HepG2 (cell line): ENCODE data around the gene NOTCH2. TPM values are rescaled to one million over a fixed set of nuclear protein-coding genes. Genes with fewer than 3 reads are reported as not detected.
A peak's percentile ranks its signal among the peaks of the same experiment; 100 is the strongest.

Experiments
- ASH2L ChIP-seq: fragments of 300-600, 200-600 bp; sonication (generic); IDR thresholded peaks from 2 replicates; pipeline ENCODE4 v1.7.0; 2017; ENCODE audit warnings: low read depth, mild to moderate bottlenecking, moderate library complexity, mixed read lengths, low read length; ENCODE audit not compliant: insufficient read length
- FOXK2 ChIP-seq: fragments of 450-650 bp; IDR thresholded peaks from 2 replicates; pipeline ENCODE4 v1.6.1; 2016
- GATAD1 ChIP-seq: IDR thresholded peaks from 2 replicates; pipeline ENCODE4 v1.6.1; 2016; ENCODE audit warnings: missing genetic modification reagents, missing compliant biosample characterization
- GATAD2A ChIP-seq: IDR thresholded peaks from 2 replicates; pipeline ENCODE4 v1.6.1; 2016
- GZF1 ChIP-seq: sonication (generic); formaldehyde crosslinking; IDR thresholded peaks from 2 replicates; pipeline ENCODE4 v1.5.1; 2020; ENCODE audit warnings: mild to moderate bottlenecking, missing genetic modification reagents
- HDAC1 ChIP-seq: sonication (generic); formaldehyde crosslinking; IDR thresholded peaks from 2 replicates; pipeline ENCODE4 v1.5.1; 2020; ENCODE audit warnings: mild to moderate bottlenecking, missing genetic modification reagents
- HNRNPL ChIP-seq: fragments of 200-400 bp; formaldehyde crosslinking; IDR thresholded peaks from 2 replicates; pipeline ENCODE4 v1.6.1; 2017; ENCODE audit warnings: mild to moderate bottlenecking, low read depth, low read length
- KDM2A ChIP-seq: sonication (generic); formaldehyde crosslinking; IDR thresholded peaks from 2 replicates; pipeline ENCODE4 v1.4.0; 2020; ENCODE audit warnings: low read depth, missing genetic modification reagents, borderline replicate concordance
- KLF15 ChIP-seq: sonication (generic); formaldehyde crosslinking; IDR thresholded peaks from 2 replicates; pipeline ENCODE4 v1.8.1; 2023; ENCODE audit warnings: borderline replicate concordance, mild to moderate bottlenecking, inconsistent platforms, missing genetic modification reagents, mixed read lengths
- NFKBIZ ChIP-seq: IDR thresholded peaks from 2 replicates; pipeline ENCODE4 v1.6.1; 2018; ENCODE audit warnings: missing genetic modification reagents, missing compliant biosample characterization
- RXRB ChIP-seq: IDR thresholded peaks from 2 replicates; pipeline ENCODE4 v1.6.1; 2016; ENCODE audit warnings: borderline replicate concordance, missing genetic modification reagents, missing compliant biosample characterization
- SAFB2 ChIP-seq: sonication (generic); formaldehyde crosslinking; IDR thresholded peaks from 2 replicates; pipeline ENCODE4 v1.5.1; 2020; ENCODE audit warnings: missing genetic modification reagents, low read depth, mild to moderate bottlenecking, borderline replicate concordance
- SUZ12 ChIP-seq: fragments of 150-350 bp; IDR thresholded peaks from 2 replicates; pipeline ENCODE4 v1.6.1; 2014; ENCODE audit warnings: low read depth, low read length
- ZFP90 ChIP-seq: sonication (generic); formaldehyde crosslinking; IDR thresholded peaks from 2 replicates; pipeline ENCODE4 v1.8.0; 2022; ENCODE audit warnings: missing genetic modification reagents, mild to moderate bottlenecking, inconsistent platforms, borderline replicate concordance
- ZNF350 ChIP-seq: sonication (generic); formaldehyde crosslinking; IDR thresholded peaks from 2 replicates; pipeline ENCODE4 v1.4.0; 2020; ENCODE audit warnings: mild to moderate bottlenecking, low read depth, missing genetic modification reagents, borderline replicate concordance
- ZNF552 ChIP-seq: sonication (generic); formaldehyde crosslinking; IDR thresholded peaks from 2 replicates; pipeline ENCODE4 v1.9.0; 2022; ENCODE audit warnings: missing genetic modification reagents, mild to moderate bottlenecking, borderline replicate concordance
- ZNF569 ChIP-seq: sonication (generic); formaldehyde crosslinking; IDR thresholded peaks from 2 replicates; pipeline ENCODE4 v1.5.0; 2020; ENCODE audit warnings: mild to moderate bottlenecking, missing genetic modification reagents, moderate library complexity, borderline replicate concordance
- ZSCAN20 ChIP-seq: sonication (generic); formaldehyde crosslinking; IDR thresholded peaks from 2 replicates; pipeline ENCODE4 v1.4.0; 2020; ENCODE audit warnings: missing genetic modification reagents, mild to moderate bottlenecking, borderline replicate concordance
- ZSCAN25 ChIP-seq: sonication (generic); formaldehyde crosslinking; IDR thresholded peaks from 2 replicates; pipeline ENCODE4 v1.8.0; 2022; ENCODE audit warnings: mild to moderate bottlenecking, missing genetic modification reagents
- polyA plus RNA-seq, 8 experiments: library from polyadenylated mRNA; depleted of rRNA in 3 of 8; stranded (reverse) in 7 of 8; unstranded in 1 of 8; fragments of >200 nt; fragmentation: Illumina TruSeq in 4 of 8; extraction: Trizol in 4 of 8; gene quantifications; 2 replicates each; pipeline versions ENCODE4 v1.2.1 to v1.2.3, GENCODE V29; 2011 to 2016; ENCODE audit warnings: low read depth in 4 of 8, missing spikeins in 1 of 8, mixed read lengths in 1 of 8; ENCODE audit not compliant: insufficient read depth in 1 of 8
- total RNA-seq, 5 experiments: library from RNA; depleted of rRNA; stranded (reverse); fragments of >200 nt; fragmentation: Illumina TruSeq; extraction: Trizol; gene quantifications; 2 replicates each; pipeline ENCODE4 v1.2.3, GENCODE V29; 2016; ENCODE audit warnings: low read depth in 1 of 5
- TF ChIP-seq, protein P1 (sequence below): sonication (generic); formaldehyde crosslinking; IDR thresholded peaks from 2 replicates; pipeline ENCODE4 v1.4.0; 2020; ENCODE audit warnings: mild to moderate bottlenecking, low read depth, missing genetic modification reagents
- TF ChIP-seq, protein P2 (sequence below): IDR thresholded peaks from 2 replicates; pipeline ENCODE4 v1.6.1; 2016; ENCODE audit warnings: low read depth, control low read depth
- TF ChIP-seq, protein P3 (sequence below): sonication (generic); formaldehyde crosslinking; IDR thresholded peaks from 2 replicates; pipeline ENCODE4 v1.5.0; 2020; ENCODE audit warnings: mild to moderate bottlenecking, missing genetic modification reagents, moderate library complexity
- TF ChIP-seq, protein P4 (sequence below): sonication (generic); formaldehyde crosslinking; IDR thresholded peaks from 2 replicates; pipeline ENCODE4 v1.8.1; 2023; ENCODE audit warnings: mild to moderate bottlenecking, missing genetic modification reagents
- TF ChIP-seq, protein P5 (sequence below): sonication (generic); formaldehyde crosslinking; IDR thresholded peaks from 2 replicates; pipeline ENCODE4 v1.5.1; 2020; ENCODE audit warnings: mild to moderate bottlenecking, missing genetic modification reagents, moderate library complexity

The NOTCH2 gene
- total and polyA plus RNA-seq, 2 of the 13 experiments (the other 11 are each of a cell fraction or from before 2014, with no cell fraction given), result 4.0 to 11.4 TPM

DNA sequence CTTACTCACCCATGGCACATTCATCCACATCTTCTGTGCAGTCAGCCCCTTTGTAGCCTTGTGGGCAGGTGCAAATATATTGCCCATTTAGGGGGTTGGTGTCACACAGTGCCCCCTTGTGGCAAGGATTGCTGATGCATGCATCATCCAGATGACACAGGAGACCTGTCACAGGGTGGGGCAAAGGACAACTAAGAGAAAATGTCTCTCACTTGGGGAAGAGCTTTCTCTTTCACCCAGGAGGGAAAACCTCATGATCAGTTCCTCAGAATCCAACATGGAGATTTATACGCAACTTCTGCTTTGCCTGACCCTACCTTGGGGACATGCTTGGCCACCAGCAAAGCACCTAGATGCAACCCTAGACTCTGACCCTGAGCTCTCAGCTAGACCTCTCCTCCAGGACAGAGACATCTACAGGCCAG, 101.4 kb downstream of the NOTCH2 start (continued):
- TF ChIP-seq ZSCAN20 (CRISPR knock-in tag) (no peak), KLF15 (CRISPR knock-in tag) (no peak), ZNF350 (CRISPR knock-in tag) (no peak), ZNF552 (CRISPR knock-in tag) (no peak), ZFP90 (CRISPR knock-in tag) (no peak), FOXK2 (no peak), HNRNPL (no peak), KDM2A (no peak), ZNF569 (no peak), ZSCAN25 (0 out of 2 replicates have a peak, but pooled peaks have one; percentile 20), NFKBIZ (no peak), SAFB2 (no peak), RXRB (CRISPR knock-in tag) (no peak), ASH2L (no peak), GATAD2A (no peak), GZF1 (CRISPR knock-in tag) (no peak), GATAD1 (CRISPR knock-in tag) (no peak), HDAC1 (CRISPR knock-in tag) (no peak), SUZ12 (no peak)
- TF ChIP-seq, protein P1, sequence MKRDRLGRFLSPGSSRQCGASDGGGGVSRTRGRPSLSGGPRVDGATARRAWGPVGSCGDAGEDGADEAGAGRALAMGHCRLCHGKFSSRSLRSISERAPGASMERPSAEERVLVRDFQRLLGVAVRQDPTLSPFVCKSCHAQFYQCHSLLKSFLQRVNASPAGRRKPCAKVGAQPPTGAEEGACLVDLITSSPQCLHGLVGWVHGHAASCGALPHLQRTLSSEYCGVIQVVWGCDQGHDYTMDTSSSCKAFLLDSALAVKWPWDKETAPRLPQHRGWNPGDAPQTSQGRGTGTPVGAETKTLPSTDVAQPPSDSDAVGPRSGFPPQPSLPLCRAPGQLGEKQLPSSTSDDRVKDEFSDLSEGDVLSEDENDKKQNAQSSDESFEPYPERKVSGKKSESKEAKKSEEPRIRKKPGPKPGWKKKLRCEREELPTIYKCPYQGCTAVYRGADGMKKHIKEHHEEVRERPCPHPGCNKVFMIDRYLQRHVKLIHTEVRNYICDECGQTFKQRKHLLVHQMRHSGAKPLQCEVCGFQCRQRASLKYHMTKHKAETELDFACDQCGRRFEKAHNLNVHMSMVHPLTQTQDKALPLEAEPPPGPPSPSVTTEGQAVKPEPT, result no peak
- TF ChIP-seq, protein P2, sequence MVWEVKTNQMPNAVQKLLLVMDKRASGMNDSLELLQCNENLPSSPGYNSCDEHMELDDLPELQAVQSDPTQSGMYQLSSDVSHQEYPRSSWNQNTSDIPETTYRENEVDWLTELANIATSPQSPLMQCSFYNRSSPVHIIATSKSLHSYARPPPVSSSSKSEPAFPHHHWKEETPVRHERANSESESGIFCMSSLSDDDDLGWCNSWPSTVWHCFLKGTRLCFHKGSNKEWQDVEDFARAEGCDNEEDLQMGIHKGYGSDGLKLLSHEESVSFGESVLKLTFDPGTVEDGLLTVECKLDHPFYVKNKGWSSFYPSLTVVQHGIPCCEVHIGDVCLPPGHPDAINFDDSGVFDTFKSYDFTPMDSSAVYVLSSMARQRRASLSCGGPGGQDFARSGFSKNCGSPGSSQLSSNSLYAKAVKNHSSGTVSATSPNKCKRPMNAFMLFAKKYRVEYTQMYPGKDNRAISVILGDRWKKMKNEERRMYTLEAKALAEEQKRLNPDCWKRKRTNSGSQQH (CRISPR knock-in tag), result no peak
- TF ChIP-seq, protein P3, sequence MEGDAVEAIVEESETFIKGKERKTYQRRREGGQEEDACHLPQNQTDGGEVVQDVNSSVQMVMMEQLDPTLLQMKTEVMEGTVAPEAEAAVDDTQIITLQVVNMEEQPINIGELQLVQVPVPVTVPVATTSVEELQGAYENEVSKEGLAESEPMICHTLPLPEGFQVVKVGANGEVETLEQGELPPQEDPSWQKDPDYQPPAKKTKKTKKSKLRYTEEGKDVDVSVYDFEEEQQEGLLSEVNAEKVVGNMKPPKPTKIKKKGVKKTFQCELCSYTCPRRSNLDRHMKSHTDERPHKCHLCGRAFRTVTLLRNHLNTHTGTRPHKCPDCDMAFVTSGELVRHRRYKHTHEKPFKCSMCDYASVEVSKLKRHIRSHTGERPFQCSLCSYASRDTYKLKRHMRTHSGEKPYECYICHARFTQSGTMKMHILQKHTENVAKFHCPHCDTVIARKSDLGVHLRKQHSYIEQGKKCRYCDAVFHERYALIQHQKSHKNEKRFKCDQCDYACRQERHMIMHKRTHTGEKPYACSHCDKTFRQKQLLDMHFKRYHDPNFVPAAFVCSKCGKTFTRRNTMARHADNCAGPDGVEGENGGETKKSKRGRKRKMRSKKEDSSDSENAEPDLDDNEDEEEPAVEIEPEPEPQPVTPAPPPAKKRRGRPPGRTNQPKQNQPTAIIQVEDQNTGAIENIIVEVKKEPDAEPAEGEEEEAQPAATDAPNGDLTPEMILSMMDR, result peak; percentile 92
- TF ChIP-seq, protein P4, sequence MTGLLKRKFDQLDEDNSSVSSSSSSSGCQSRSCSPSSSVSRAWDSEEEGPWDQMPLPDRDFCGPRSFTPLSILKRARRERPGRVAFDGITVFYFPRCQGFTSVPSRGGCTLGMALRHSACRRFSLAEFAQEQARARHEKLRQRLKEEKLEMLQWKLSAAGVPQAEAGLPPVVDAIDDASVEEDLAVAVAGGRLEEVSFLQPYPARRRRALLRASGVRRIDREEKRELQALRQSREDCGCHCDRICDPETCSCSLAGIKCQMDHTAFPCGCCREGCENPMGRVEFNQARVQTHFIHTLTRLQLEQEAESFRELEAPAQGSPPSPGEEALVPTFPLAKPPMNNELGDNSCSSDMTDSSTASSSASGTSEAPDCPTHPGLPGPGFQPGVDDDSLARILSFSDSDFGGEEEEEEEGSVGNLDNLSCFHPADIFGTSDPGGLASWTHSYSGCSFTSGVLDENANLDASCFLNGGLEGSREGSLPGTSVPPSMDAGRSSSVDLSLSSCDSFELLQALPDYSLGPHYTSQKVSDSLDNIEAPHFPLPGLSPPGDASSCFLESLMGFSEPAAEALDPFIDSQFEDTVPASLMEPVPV (CRISPR knock-in tag), result no peak
- TF ChIP-seq, protein P5, sequence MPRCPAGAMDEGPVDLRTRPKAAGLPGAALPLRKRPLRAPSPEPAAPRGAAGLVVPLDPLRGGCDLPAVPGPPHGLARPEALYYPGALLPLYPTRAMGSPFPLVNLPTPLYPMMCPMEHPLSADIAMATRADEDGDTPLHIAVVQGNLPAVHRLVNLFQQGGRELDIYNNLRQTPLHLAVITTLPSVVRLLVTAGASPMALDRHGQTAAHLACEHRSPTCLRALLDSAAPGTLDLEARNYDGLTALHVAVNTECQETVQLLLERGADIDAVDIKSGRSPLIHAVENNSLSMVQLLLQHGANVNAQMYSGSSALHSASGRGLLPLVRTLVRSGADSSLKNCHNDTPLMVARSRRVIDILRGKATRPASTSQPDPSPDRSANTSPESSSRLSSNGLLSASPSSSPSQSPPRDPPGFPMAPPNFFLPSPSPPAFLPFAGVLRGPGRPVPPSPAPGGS (CRISPR knock-in tag), result no peak
